ENCODE data around the gene SYTL3. TPM values are rescaled to one million over a fixed set of nuclear protein-coding genes. Genes with fewer than 3 reads are reported as not detected.
A peak's percentile ranks its signal among the peaks of the same experiment; 100 is the strongest.

SYTL3 gene
- total RNA-seq, 1 experiment from 2014 or later, result 0.09 TPM

GRCh38 chr6:158771399-158772152 lies 121.7 kb downstream of the SYTL3 start:
- Histone ChIP-seq H3K56ac (ENCODE audit: insufficient read length, low read depth, low read length) (no peak overlapping the region), H3K27ac (ENCODE audit: insufficient read length, low read depth, low read length) (no peak overlapping the region), H3K9me3 (ENCODE audit: control insufficient read depth, low read depth, low read length) (no peaks in the 10 kb centered on the region), H3K79me2 (ENCODE audit: insufficient read depth, low read length) (no peaks in the 10 kb centered on the region), H4K8ac (replicated peaks; ENCODE audit: insufficient read length, low read depth, low read length) (no peak overlapping the region), H3K27me3 (ENCODE audit: insufficient read depth, low read length) (no peaks in the 10 kb centered on the region), H3K4me2 (ENCODE audit: insufficient read depth, insufficient read length, low read length) (no peak overlapping the region), H2AFZ (ENCODE audit: low read length) (no peak overlapping the region), H2BK12ac (ENCODE audit: insufficient read length, low read depth, low read length) (no peak overlapping the region), H4K5ac (ENCODE audit: insufficient read length, low read depth, low read length) (no peak overlapping the region), H3K4me1 (ENCODE audit: insufficient read depth, low read length) (no peaks in the 10 kb centered on the region), H3T11ph (ENCODE audit: low read length) (no peak overlapping the region), H3K23me2 (ENCODE audit: insufficient read length, low read depth, low read length, poor library complexity, severe bottlenecking) (no peaks in the 10 kb centered on the region), H2BK5ac (ENCODE audit: insufficient read length, low read length) (no peak overlapping the region), H2BK15ac (ENCODE audit: low read depth, low read length) (no peak overlapping the region), H4K20me1 (ENCODE audit: control insufficient read depth, insufficient read depth, insufficient read length) (no peaks in the 10 kb centered on the region), H3K18ac (ENCODE audit: insufficient read length, low read depth, low read length) (no peak overlapping the region), H3K79me1 (ENCODE audit: insufficient read depth, low read depth, low read length, poor library complexity, severe bottlenecking) (no peaks in the 10 kb centered on the region), H3K14ac (ENCODE audit: insufficient read depth, low read length) (no peak overlapping the region), H3K23ac (ENCODE audit: insufficient read length, low read depth, low read length) (no peak overlapping the region), H2AK5ac (ENCODE audit: insufficient read length, low read length) (no peak overlapping the region), H3K4ac (ENCODE audit: low read depth, low read length) (no peak overlapping the region), H2BK20ac (ENCODE audit: low read depth, low read length, poor library complexity, severe bottlenecking) (no peak overlapping the region), H3K9ac (ENCODE audit: extremely low read depth, insufficient read length, low read length) (no peak overlapping the region), H4K91ac (ENCODE audit: insufficient read length, low read depth, low read length) (no peak overlapping the region), H2BK120ac (ENCODE audit: low read depth, low read length, poor library complexity, severe bottlenecking) (no peak overlapping the region)
- Mint-ChIP-seq H3K4me3 (no peak overlapping the region; a peak in 1 of 5 replicates), H3K36me3 (ENCODE audit: insufficient read depth in 1 of 3, low read depth in 3 of 3) (peaks cover 68 to 100% (median 94%) of the 10 kb centered on the region in 3 experiments), H3K27me3 (ENCODE audit: low read depth) (no peaks in the 10 kb centered on the region; the same call in none of the 2 replicates), H3K27ac (peak overlapping the region; percentile 22 to 85 (median 82); a peak in 6 of 7 replicates), H3K9me3 (no peaks in the 10 kb centered on the region), H3K4me1 (peaks cover 13 to 18% of the 10 kb centered on the region in 2 experiments)
- TF ChIP-seq, protein P1, sequence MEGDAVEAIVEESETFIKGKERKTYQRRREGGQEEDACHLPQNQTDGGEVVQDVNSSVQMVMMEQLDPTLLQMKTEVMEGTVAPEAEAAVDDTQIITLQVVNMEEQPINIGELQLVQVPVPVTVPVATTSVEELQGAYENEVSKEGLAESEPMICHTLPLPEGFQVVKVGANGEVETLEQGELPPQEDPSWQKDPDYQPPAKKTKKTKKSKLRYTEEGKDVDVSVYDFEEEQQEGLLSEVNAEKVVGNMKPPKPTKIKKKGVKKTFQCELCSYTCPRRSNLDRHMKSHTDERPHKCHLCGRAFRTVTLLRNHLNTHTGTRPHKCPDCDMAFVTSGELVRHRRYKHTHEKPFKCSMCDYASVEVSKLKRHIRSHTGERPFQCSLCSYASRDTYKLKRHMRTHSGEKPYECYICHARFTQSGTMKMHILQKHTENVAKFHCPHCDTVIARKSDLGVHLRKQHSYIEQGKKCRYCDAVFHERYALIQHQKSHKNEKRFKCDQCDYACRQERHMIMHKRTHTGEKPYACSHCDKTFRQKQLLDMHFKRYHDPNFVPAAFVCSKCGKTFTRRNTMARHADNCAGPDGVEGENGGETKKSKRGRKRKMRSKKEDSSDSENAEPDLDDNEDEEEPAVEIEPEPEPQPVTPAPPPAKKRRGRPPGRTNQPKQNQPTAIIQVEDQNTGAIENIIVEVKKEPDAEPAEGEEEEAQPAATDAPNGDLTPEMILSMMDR (conservative IDR thresholded peaks at IDR 0.05), result no peak
- no CpG with 5 or more reads among the region's 16 CpGs for WGBS (ENCODE audit: extremely low coverage, insufficient read length, low lambda C conversion rate)
- no peak for DNase-seq

Measured in H9 (cell line).